ENCODE data around the gene MAP3K6. TPM values are rescaled to one million over a fixed set of nuclear protein-coding genes. Genes with fewer than 3 reads are reported as not detected.
A peak's percentile ranks its signal among the peaks of the same experiment; 100 is the strongest.

The MAP3K6 gene
- total RNA-seq, 1 donor from 2014 or later: 1.1 TPM

DNA sequence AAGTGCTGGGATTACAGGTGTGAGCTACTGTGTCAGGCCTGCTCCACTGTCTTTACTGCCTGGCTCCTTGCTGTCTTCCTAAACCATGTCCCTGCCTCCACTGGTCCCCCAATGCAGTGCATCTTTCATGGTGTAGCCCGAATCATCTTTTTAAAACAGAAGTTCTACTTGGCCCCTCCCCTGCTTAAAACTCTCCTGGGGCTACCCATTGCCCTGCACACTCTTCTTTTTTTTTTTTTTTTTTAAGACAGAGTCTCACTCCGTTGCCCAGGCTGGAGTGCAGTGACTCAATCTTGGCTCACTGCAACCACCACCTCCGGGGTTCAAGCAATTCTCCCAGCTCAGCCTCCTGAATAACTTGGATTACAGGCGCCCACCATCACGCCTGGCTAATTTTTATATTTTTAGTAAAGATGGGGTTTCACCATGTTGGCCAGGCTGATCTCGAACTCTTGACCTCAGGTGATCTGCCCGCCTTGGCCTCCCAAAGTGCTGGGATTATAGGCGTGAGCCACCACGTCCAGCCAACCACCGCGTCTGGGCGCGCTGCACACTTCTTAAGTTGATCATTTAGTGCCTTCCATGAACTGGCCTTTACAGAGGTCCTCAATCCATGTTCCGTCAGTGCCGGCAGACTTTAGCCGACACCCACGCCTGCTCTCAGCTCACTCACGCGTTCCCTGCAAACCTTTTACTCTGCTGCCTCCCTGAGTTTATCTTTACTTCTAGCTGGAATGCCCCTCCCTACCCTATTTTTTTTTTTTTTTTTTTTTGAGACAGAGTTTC lies 5.5 kb upstream of the MAP3K6 start:
- Mint-ChIP-seq H3K4me3 (ENCODE audit: low read depth) (no peak overlapping the region), H3K9me3 (ENCODE audit: low read depth) (no peaks in the 10 kb centered on the region), H3K4me1 (ENCODE audit: low read depth) (no peaks in the 10 kb centered on the region), H3K27me3 (peaks cover 26% of the 10 kb centered on the region), H3K27ac (no peak overlapping the region), H3K36me3 (ENCODE audit: insufficient read depth) (no peaks in the 10 kb centered on the region)
- TF ChIP-seq CTCF (IDR thresholded peaks at IDR 0.05; ENCODE audit: unreplicated experiment): no peak
- no peak for DNase-seq (ENCODE audit: low spot score, unreplicated experiment)

GRCh38 chr1:27368869-27369582 lies 2.3 kb upstream of the MAP3K6 start:
- Mint-ChIP-seq H3K27me3 (peaks cover 33% of the 10 kb centered on the region), H3K4me1 (ENCODE audit: low read depth) (peaks cover 4% of the 10 kb centered on the region), H3K27ac (no peak overlapping the region), H3K9me3 (ENCODE audit: low read depth) (no peaks in the 10 kb centered on the region), H3K4me3 (ENCODE audit: low read depth) (no peak overlapping the region), H3K36me3 (ENCODE audit: insufficient read depth) (no peaks in the 10 kb centered on the region)
- TF ChIP-seq CTCF (IDR thresholded peaks at IDR 0.05; ENCODE audit: unreplicated experiment): peak; percentile 24
- DNase-seq (ENCODE audit: low spot score, unreplicated experiment): no peak

DNA sequence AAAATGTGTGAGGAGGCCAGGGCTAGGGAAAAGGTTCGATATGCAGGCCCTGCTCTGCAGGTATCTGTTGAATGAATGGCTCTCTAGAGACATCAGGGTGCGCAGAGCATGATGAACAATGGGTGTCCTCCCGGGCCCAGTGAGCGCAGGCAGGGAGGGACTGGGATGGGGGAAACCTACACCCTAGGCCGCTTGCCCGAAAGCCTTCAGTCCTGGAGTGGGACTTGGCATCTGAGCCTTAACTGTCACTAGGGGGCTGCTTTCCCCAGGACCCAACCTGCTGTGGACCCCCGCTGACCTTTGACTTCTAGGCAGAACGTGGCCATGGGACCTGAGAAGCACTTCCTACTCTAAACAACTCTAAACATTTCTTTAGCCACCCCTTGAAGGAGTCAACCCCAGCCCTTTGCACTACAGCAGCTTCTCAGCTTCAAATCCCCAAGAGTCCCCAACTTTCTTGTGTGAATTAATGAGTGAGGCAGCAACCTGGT lies 444 bp upstream of the MAP3K6 start:
- Mint-ChIP-seq H3K4me3 (ENCODE audit: low read depth) (peak overlapping the region; percentile 55), H3K27me3 (peaks cover 46% of the 10 kb centered on the region), H3K4me1 (ENCODE audit: low read depth) (peaks cover 4% of the 10 kb centered on the region), H3K9me3 (ENCODE audit: low read depth) (no peaks in the 10 kb centered on the region), H3K27ac (peak overlapping the region; percentile 56), H3K36me3 (ENCODE audit: insufficient read depth) (no peaks in the 10 kb centered on the region)
- no peak for DNase-seq (ENCODE audit: low spot score, unreplicated experiment)
- no peak for TF ChIP-seq CTCF (IDR thresholded peaks at IDR 0.05; ENCODE audit: unreplicated experiment)

- H3K27ac Mint-ChIP-seq: peak overlapping the region; percentile 86
Observed at GRCh38 chr1:27366113-27366410, 699 bp downstream of the MAP3K6 start.

More at GRCh38 chr1:27366113-27366410, 699 bp downstream of the MAP3K6 start:
- Mint-ChIP-seq H3K4me3 (ENCODE audit: low read depth) (peak overlapping the region; percentile 69), H3K4me1 (ENCODE audit: low read depth) (peaks cover 4% of the 10 kb centered on the region), H3K27me3 (peaks cover 57% of the 10 kb centered on the region), H3K36me3 (ENCODE audit: insufficient read depth) (no peaks in the 10 kb centered on the region), H3K9me3 (ENCODE audit: low read depth) (no peaks in the 10 kb centered on the region)
- DNase-seq (ENCODE audit: low spot score, unreplicated experiment): peak; percentile 55
- no peak for TF ChIP-seq CTCF (IDR thresholded peaks at IDR 0.05; ENCODE audit: unreplicated experiment)
